HG02642 (cell line): ENCODE data around the gene POLR3H.
"Not testable (repeated sequence)": the region's sequence is repeated elsewhere in the genome, so short reads cannot be mapped to it uniquely, and the experiment has no call there.

Source experiments
- ATAC-seq: cut with Tn5 transposase; IDR thresholded peaks from one replicate; pipeline ENCODE4 v1.9.1; 2021; ENCODE audit warnings: mild to moderate bottlenecking; ENCODE audit not compliant: unreplicated experiment, poor library complexity

The POLR3H gene, protein sequence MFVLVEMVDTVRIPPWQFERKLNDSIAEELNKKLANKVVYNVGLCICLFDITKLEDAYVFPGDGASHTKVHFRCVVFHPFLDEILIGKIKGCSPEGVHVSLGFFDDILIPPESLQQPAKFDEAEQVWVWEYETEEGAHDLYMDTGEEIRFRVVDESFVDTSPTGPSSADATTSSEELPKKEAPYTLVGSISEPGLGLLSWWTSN

DNA sequence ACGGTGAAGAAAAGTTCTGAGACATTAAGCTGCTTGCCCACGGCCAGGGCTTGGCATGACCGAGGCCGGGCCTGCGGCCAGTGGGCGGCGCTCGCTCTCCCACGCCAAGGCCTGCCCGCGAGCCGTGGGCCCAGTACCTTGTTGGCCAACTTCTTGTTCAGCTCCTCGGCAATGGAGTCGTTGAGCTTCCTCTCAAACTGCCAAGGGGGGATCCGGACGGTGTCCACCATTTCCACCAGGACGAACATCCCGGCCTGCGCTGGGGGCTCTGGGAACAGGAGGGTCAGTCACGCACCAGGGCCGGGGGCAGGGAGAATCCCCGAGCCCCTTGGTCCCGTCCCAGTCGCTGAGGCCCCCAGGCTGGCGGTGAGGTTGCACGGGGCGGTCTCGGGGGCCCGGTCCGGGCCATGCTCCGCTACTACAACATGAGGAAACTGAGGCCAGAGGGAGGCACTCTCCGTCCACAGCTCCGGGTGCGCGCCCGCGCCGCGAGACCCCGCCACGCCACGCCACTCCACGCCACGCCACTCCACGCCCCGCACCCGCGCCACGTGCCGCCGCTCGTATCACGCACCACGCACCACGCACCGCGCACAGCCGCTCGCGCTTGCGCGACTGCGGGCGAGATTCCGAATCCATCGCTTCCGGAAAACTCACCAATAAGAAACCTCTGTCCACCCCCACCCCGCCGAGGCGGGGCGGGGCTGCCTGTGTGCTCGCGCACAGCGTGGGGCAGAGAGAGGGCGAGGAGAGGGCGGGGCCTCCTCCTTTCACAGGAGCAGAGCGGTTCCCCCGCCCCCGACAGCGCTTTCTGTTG, at the start of gene POLR3H:
Gene POLR3H, minus strand, starts transcription at position 617 of the 817 bp plus-strand sequence. Its CDS starts 369 bp downstream, at position 248.
- ATAC-seq: peak; percentile 90

DNA sequence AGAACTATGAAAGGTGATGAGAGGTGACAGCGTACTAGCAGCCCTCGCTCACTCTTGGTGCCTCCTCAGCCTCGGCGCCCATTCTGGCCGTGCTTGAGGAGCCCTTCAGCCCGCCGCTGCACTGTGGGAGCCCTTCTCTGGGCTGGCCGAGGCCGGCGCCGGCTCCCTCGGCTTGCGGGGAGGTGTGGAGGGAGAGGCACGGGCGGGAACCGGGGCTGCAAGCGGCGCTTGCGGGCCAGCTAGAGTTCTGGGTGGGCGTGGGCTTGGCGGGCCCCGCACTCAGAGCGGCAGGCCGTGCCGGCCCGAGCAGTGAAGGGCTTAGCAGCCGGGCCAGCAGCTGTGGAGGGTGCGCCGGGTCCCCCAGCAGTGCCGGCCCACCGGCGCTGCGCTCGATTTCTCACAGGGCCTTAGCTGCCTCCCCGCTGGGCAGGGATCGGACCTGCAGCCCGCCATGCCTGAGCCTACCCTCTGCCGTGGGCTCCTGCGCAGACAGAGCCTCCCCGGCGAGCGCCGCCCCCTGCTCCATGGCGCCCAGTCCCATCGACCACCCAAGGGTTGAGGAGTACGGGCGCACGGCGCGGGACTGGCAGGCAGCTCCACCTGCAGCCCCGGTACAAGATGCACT, 49.2 kb upstream of the POLR3H start:
- not testable (repeated sequence) for ATAC-seq

DNA sequence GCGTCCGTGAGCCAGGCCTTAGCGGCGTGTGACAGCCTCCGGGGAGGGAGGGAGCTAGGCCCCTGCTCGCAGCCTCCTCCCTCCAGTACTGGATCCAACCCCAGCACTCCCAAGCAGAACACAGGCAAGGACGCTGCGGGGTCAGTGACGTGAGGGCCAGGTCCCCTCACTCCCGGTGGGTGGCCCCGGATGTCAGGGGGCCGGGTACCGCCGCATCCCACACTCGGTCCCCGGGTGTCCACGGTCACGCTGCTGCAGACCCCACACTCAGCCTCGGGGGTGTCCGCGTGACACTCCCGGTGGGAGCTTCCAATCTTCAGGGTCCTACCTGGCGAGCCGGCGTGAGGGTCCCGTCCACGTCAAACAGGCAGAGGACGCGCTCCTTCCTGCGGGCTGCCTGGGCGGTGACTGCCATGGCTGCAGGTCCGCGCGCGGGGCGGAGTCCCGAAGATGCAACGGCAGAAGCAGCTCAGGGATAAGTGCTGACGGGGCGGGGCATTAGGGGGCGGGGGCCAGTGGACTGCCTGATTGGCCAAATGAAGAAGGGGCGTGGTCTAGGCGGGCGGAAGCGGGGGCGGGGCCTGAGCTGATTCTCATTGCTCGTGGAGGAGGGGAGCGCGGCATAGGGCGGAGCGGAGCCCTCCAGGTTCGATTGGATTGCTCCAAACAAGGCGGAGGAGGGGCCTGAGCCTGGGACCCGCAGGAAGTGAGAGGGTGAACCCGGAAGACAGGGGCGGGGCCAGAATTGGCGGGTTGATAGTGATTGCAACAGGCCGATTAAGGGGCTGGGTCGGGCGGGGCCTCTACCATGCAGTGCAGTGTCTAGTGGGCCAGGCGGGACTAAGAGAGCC, 45.3 kb upstream of the POLR3H start, which contains the start of gene PMM1:
Gene PMM1, minus strand, starts transcription at position 450 of the 851 bp plus-strand sequence. Its CDS starts 35 bp downstream, at position 415.
- ATAC-seq: peak; percentile 89

DNA sequence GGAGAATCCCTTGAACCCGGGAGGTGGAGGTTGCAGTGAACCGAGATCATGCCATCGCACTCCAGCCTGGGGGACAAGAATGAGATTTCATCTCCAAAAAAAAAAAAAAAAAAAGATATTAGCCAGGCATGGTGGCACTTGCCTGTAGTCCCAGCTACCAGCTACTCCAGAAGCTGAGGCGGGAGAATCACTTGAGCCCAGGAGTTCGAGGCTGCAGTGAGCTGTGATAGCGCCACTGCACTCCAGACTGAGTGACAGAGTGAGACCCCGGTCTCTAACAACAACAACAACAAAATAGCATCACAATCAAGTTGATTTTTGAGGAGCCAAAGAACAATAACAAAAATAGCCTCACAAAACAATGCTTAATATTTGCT, 43.1 kb upstream of the POLR3H start:
- no peak for ATAC-seq

DNA sequence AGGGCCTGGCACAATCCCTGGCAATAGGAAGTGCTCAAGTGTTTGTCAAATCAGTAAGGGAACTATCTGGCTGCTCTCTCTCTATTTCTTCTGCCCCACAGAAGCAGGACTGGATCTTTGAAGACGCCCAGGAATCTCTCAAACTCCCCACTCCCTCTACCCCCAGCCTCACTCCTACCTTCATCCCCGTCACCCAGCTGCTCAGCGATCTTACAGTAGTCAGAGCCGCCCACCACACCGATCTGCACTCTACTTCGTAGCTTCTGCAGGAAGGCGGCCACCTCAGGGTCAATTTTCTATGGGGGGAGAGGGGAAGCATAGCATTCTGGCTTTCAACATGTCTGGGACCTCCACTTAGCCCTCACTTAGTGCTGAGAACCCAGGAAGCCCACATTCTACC, 41.6 kb upstream of the POLR3H start:
- ATAC-seq: no peak

DNA sequence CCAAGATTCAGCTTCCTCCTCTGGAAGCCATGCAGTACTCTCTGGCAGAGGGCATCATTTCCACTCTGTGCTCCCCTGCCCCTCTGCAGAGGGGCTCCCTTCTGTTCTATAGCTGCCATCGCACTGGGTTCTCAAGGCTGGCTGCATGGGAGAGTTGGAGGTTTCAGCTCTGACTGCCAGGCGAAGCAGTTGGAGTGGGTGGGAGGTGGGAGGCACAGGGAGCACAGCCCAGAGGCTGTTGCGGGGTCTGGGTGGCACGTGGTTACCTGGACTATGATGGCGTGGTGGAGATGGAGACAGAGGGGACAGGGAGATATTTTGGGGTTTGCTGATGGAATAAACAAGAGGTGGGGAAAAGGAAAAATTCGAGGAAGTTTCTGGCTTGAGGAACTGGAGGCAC, 40.6 kb upstream of the POLR3H start:
- no peak for ATAC-seq

DNA sequence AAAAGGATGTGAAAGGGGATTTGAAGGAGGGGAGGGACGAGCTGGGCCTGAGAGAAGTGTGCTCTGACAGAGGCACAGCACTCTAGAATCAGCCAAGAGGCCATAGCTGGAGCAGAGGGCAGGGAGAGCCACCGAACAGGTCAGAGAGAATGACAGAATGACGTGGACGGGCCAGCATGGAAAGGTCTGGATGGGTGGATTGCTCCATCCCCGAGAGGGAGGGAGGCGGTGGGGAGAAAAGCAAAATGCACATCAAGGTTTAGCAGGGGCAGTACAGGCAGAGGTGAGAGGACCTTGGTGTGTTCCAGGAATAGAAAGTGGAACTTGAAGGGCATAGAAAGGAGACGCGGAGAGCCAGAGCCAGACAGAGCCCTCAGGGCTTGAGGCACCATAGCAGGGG, 38.4 kb upstream of the POLR3H start:
- ATAC-seq: no peak

DNA sequence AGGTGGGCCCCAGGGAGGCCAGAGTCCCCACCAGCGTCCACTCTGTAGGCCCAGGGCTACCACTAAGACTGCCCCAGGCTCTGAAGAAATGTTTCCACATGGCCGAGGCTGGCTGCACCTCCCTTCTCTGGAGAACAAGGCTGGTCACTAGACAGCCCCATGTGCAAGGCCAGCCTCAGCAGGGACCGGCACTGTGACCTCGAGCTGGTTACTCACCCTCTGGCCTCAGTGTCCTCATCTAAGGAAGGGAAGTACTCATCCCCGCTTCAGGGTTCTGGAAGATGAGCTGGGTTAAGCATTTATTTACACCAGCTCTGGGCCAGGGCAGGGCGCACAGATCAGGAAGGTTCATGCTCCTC, 35.7 kb upstream of the POLR3H start:
- ATAC-seq: no peak

DNA sequence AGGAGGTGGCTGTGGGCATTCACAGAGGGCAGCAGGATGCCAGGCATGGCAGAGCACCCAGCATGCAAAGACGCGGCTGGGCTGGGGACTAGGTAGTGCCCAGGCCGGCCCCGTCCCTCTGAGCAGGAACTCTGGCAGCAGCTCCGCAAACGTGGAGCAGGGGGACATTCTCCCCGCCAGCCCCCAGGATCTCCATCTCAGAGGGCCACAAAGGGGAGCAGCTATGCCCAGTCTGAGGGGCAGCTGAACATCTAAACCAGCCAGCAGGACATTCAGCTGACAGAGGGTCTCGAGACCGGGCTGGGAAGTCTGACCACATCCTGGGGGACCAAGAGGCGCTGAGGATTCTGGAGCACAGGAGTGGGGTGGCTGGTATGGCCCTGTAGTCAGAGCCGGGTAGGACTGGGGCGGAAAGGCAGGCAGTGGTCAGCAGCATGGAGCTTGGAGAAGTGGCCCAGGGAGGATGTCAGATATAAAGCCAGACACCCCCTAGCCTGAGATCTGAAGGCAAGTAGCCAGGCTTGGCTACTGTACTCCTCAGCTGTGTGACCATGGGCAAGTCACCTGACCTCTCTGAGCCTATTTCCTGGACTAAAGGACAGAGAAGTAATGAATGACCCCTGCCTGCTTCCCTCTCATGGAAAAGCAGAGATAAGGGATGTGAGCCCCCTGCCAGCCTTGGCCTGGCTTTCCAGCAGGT, 35.2 kb upstream of the POLR3H start:
- ATAC-seq: no peak

DNA sequence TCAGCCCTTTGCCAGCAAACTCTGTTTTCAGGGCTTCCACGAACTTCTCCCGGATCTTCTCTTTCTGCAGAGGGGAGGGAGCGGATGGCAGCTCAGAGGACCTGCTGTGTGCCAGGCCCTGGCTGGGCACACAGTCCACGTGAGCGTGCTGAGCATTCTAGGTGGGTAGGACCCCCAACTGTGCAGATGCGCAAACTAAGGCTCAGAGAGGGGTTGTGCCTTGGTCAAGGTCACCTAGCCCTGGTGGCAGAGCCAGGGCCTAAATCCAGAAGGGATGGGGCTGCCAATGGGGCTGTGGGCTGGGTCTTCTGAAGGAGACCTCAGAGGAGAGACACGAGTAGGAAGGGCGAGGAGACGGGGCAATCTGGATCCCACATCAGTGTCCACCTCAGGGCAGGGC, 34.5 kb upstream of the POLR3H start:
- no peak for ATAC-seq

DNA sequence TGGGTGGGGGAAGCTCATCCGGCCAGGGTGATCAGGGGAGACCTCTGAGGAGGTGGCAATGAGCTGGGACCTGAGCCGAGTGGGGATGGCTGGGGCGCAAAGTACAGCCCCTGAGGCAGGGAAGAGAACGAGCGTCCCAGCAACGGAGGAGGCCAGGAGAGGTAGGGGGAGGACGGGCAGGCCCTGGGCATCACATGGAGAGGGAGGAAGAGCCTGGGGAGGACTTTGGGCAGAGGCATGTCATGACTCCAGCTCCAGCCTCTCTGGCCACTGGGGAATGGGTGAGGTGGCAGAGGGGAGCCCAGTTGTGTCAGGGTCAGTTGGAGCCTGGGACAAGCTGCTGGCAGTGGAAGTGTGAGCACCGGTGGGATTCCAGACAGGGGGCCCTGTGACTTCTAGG, 33.8 kb upstream of the POLR3H start:
- ATAC-seq: no peak

DNA sequence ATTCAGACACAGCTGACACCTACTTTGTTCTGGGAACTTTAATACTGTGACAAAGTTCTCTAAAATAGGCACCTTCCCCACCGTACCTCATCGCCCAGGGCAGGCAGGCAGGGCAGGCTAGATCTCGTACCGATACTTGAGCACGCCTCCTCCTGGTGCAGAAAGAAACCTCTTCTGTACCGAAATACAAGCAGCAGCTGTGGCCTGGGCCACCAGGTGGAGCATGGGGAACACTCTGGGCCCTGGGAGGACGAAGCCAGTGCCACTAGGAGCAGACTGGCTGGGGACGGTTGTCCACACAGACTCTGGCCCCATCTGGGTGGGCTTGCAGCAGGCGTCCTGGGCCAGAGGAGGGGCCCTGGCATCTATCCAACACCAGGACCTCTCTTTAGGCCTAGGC, 32.6 kb upstream of the POLR3H start:
- no peak for ATAC-seq

DNA sequence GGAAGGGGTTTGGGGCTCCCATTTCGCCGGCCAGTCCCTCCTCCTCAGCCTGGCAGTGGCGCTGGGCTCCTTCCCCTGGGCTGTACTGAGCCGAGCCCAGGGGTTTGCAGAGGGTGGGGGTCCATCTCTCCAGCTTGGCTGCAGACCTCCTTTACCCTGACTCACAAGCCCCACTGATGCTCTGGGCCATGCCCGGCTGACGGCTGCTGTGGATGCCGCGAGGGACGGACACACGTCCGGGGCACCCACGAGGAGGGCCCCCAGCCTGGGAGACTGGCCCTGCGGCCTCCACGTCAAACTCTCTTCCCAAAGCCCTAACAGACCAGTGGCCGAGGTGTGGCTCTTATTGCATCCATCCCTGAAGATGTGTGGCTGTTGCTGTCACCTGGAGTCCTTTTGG, 31.3 kb upstream of the POLR3H start:
- no peak for ATAC-seq

DNA sequence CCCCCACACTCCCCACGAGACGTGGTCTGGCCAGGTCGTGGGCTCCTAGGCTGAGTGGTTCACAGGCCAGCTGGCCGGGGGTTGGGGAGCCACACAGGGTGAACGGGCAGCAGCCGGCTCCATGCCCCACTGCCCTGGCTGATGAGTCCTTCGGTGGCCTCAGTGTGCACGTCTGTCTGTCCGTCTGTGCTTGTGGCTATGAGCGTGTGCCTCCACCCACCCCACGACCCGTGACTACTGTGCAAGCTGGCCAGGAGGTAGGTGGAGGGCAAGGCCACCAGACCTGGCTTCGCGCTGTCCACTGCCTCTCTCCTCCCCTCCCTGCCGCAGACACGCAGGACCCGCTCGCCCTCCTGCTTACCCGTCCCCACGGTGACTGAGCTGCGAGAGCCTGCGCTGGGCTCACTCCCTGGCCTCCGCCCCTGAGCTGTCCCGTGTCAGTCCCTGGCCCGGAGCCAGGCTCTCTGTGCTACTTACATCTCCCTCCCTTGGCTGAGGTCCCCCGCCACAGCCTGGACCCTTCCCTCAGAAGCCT, 30.6 kb upstream of the POLR3H start:
- no peak for ATAC-seq

DNA sequence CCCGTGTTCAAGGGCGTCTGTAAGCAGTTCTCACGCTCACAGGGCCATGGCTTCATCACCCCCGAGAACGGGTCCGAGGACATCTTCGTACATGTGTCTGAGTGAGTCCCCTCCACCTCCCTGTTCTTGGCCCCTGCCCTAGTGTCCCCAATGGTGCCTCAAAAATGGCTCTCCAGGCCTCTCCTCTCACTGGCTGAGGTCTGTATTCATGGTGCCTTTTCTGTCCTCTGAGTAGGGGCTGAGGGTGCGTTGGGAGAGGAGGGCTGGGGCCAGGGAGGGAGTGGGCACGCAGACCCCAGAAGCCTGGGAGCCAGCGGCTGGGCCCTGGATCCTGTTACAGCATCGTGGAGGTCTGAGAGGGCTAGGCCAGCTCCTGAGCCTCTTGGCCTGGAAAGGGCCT, 29.4 kb upstream of the POLR3H start:
- ATAC-seq: no peak

DNA sequence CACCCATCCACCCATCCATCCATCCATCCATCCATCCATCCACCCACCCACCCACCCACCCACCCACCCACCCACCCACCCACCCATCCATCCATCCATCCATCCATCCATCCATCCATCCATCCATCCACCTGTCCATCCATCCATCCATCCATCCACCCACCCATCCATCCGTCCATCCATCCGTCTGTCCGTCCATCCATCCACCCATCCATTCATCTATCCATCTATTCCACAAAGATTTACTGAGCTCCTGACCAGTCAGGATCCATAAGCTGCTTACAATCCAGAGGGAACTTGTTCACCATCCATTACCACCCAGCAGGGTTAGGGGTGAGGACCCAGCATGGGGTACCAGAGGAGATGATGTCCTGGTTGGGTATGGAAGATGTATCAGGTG, 28.0 kb upstream of the POLR3H start:
- not testable (repeated sequence) for ATAC-seq

DNA sequence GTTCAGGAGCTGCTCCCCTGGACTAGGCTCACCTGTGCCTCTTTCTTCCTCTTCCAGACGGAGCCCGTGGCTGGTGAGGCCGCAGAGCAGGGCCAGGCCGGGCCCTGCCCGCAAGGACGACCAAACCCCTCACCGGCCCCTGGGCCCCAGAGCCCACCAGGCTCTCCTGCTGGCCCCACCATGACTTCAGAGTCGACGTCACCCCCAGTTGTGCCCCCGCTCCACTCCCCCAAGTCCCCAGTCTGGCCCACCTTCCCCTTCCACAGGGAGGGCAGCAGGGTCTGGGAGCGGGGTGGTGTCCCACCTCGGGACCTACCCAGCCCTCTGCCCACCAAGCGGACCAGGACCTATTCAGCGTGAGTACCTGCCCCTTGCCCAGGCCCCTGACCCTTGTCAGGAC, 27.5 kb upstream of the POLR3H start:
- ATAC-seq: no peak

DNA sequence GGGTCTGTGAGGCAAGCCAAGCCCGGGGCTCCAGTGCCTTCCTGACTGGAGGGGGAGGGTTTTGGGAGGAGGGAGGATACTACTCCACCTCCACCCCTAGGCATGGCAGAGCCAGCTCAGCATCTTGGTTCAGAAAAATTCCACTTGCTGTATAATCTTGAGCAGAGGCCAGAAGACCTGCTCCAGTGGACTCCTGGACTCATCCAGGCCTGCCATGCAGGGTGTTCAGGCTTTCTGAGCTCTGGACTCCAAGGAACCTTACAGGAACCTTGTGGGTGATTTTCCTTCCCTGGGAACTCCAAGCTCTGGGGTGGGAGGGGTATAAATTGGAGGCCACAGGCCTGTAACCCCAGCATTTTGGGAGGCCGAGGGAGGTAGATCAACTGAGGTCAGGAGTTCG, 26.0 kb upstream of the POLR3H start:
- ATAC-seq: no peak

DNA sequence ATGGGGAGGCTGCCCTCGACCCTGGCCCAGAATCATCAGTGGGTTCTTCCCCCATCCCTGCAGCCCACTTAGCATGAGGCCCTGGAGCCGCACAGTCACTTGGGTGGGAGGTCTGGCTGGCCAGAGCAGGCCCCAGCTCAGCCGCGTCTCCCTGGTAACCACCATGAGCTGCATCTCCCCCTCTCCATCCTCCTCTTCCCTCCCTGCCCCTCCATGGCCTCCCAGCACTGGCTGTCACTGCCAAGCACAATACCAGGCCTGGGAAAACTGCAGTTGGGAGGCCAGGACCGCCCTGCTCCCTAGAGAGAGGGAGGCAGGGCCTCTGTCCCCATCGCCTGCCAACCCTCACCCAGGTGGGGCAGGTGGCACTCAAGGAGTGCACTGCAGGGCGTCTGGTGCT, 24.5 kb upstream of the POLR3H start:
- no peak for ATAC-seq

DNA sequence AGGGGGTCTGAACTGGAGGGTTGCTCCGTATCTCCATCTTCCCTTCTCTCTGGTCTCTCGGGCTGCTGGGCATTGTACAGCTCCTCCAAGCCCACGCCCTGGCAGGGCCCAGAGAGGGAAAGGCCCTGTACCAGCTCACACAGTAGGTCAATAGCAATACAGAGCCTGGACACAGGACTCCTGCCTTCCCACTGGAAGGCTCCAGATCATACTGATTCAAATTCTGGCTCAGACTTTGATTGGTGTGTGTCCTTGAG, 23.2 kb upstream of the POLR3H start:
- ATAC-seq: no peak
